Ectodermal cell (in vitro differentiated cells): Measurements from ENCODE around the gene ZNF726.

Experiments
- H3K27ac ChIP-seq: 2 replicates; pipeline ENCODE4 v1.7.0; 2013; ENCODE audit warnings: mild to moderate bottlenecking, low read depth, low read length; ENCODE audit not compliant: insufficient read depth, poor library complexity, severe bottlenecking
- H3K27me3 ChIP-seq: 2 replicates; pipeline ENCODE4 v1.7.0; 2013; ENCODE audit warnings: mild to moderate bottlenecking, low read length; ENCODE audit not compliant: insufficient read depth, control insufficient read depth, poor library complexity, severe bottlenecking
- H3K36me3 ChIP-seq: one replicate; pipeline ENCODE4 v1.7.0; 2013; ENCODE audit warnings: low read length; ENCODE audit not compliant: control insufficient read depth, insufficient read depth
- H3K4me1 ChIP-seq: one replicate; pipeline ENCODE4 v1.7.0; 2013; ENCODE audit warnings: low read length; ENCODE audit not compliant: control insufficient read depth, insufficient read depth
- H3K4me3 ChIP-seq: 2 replicates; pipeline ENCODE4 v1.7.0; 2013; ENCODE audit warnings: low read depth, low read length, control low read depth; ENCODE audit not compliant: insufficient read depth
- H3K9me3 ChIP-seq: 2 replicates; pipeline ENCODE4 v1.7.0; 2013; ENCODE audit warnings: mild to moderate bottlenecking, low read length, moderate library complexity; ENCODE audit not compliant: control insufficient read depth
- WGBS, 2 experiments: methylation state at CpG; one replicate each; pipeline ENCODE4 v1.1.7; 2013; ENCODE audit warnings: missing lambda C conversion rate in 2 of 2; 5-methylcytosine and 5-hydroxymethylcytosine counted together

Gene ZNF726

GRCh38 chr19:23896912-23897311 lies 17.8 kb upstream of the ZNF726 start:
- 52 to 69% methylated on average over 1 of the region's 1 CpG for WGBS, 2 experiments
- H3K27me3 ChIP-seq, result no peaks in the 10 kb centered on the region

GRCh38 chr19:23901360-23901759 lies 13.3 kb upstream of the ZNF726 start:
- Histone ChIP-seq H3K4me3 (no peak overlapping the region), H3K9me3 (no peaks in the 10 kb centered on the region), H3K27me3 (no peaks in the 10 kb centered on the region), H3K36me3 (no peaks in the 10 kb centered on the region), H3K4me1 (no peaks in the 10 kb centered on the region), H3K27ac (no peak overlapping the region)
- WGBS, 2 experiments, result 65 to 78% methylated on average over 4 of the region's 4 CpGs

More at GRCh38 chr19:23896912-23897311, 17.8 kb upstream of the ZNF726 start:
- Histone ChIP-seq H3K4me3 (no peak overlapping the region), H3K27ac (no peak overlapping the region), H3K36me3 (no peaks in the 10 kb centered on the region), H3K9me3 (no peaks in the 10 kb centered on the region), H3K4me1 (no peaks in the 10 kb centered on the region)

- Histone ChIP-seq H3K9me3 (no peaks in the 10 kb centered on the region), H3K4me3 (no peak overlapping the region), H3K27ac (no peak overlapping the region), H3K36me3 (no peaks in the 10 kb centered on the region), H3K4me1 (no peaks in the 10 kb centered on the region), H3K27me3 (no peaks in the 10 kb centered on the region)
- 68 to 72% methylated on average over 3 of the region's 3 CpGs for WGBS, 2 experiments
These were observed 10.3 kb upstream of the ZNF726 start for GRCh38 chr19:23904406-23904805.

GRCh38 chr19:23905771-23906170 lies 8.9 kb upstream of the ZNF726 start:
- Histone ChIP-seq H3K36me3 (no peaks in the 10 kb centered on the region), H3K27me3 (no peaks in the 10 kb centered on the region), H3K4me1 (no peaks in the 10 kb centered on the region), H3K4me3 (no peak overlapping the region), H3K9me3 (no peaks in the 10 kb centered on the region), H3K27ac (no peak overlapping the region)
- 64 to 68% methylated on average over 4 of the region's 4 CpGs for WGBS, 2 experiments

- Histone ChIP-seq H3K9me3 (no peaks in the 10 kb centered on the region), H3K4me3 (no peak overlapping the region), H3K27me3 (no peaks in the 10 kb centered on the region), H3K36me3 (no peaks in the 10 kb centered on the region), H3K4me1 (no peaks in the 10 kb centered on the region), H3K27ac (no peak overlapping the region)
- 69 to 70% methylated on average over 2 of the region's 2 CpGs for WGBS, 2 experiments
These were observed 7.9 kb upstream of the ZNF726 start for GRCh38 chr19:23906835-23907234.

- H3K27me3 ChIP-seq, result no peaks in the 10 kb centered on the region
- H3K4me3 ChIP-seq, result no peak overlapping the region
- H3K4me1 ChIP-seq, result no peaks in the 10 kb centered on the region
- H3K36me3 ChIP-seq, result no peaks in the 10 kb centered on the region
- H3K27ac ChIP-seq, result no peak overlapping the region
- H3K9me3 ChIP-seq, result no peaks in the 10 kb centered on the region
These were observed 6.5 kb upstream of the ZNF726 start for GRCh38 chr19:23908165-23908564.

- Histone ChIP-seq H3K36me3 (no peaks in the 10 kb centered on the region), H3K27ac (no peak overlapping the region), H3K4me3 (no peak overlapping the region), H3K9me3 (no peaks in the 10 kb centered on the region), H3K4me1 (no peaks in the 10 kb centered on the region), H3K27me3 (no peaks in the 10 kb centered on the region)
These were observed 5.5 kb upstream of the ZNF726 start for GRCh38 chr19:23909222-23909621.

- no peaks in the 10 kb centered on the region for H3K36me3 ChIP-seq
- no peaks in the 10 kb centered on the region for H3K4me1 ChIP-seq
- WGBS, 2 experiments, result 95% methylated on average over 11 of the region's 11 CpGs
- H3K27ac ChIP-seq, result no peak overlapping the region
- no peaks in the 10 kb centered on the region for H3K27me3 ChIP-seq
- no peak overlapping the region for H3K4me3 ChIP-seq
- no peaks in the 10 kb centered on the region for H3K9me3 ChIP-seq
These were observed 755 bp upstream of the ZNF726 start for GRCh38 chr19:23913931-23914330.

- Histone ChIP-seq H3K4me1 (no peaks in the 10 kb centered on the region), H3K27ac (no peak overlapping the region), H3K4me3 (no peak overlapping the region), H3K9me3 (no peaks in the 10 kb centered on the region), H3K27me3 (no peaks in the 10 kb centered on the region), H3K36me3 (peaks cover 15% of the 10 kb centered on the region)
These were observed 2.3 kb downstream of the ZNF726 start for GRCh38 chr19:23916991-23917390.

- Histone ChIP-seq H3K4me3 (no peak overlapping the region), H3K36me3 (peaks cover 23% of the 10 kb centered on the region), H3K27me3 (no peaks in the 10 kb centered on the region), H3K4me1 (no peaks in the 10 kb centered on the region), H3K9me3 (no peaks in the 10 kb centered on the region), H3K27ac (no peak overlapping the region)
- WGBS, 2 experiments, result 89 to 90% methylated on average over 5 of the region's 5 CpGs
These were observed 3.2 kb downstream of the ZNF726 start for GRCh38 chr19:23917856-23918255.

GRCh38 chr19:23925285-23925684 lies 10.6 kb downstream of the ZNF726 start:
- Histone ChIP-seq H3K27me3 (no peaks in the 10 kb centered on the region), H3K4me3 (no peak overlapping the region)

More at GRCh38 chr19:23925285-23925684, 10.6 kb downstream of the ZNF726 start:
- Histone ChIP-seq H3K4me1 (no peaks in the 10 kb centered on the region), H3K27ac (no peak overlapping the region), H3K36me3 (peaks cover 22% of the 10 kb centered on the region), H3K9me3 (no peaks in the 10 kb centered on the region)
- 86 to 96% methylated on average over 5 of the region's 5 CpGs for WGBS, 2 experiments
